Tibial nerve (tissue), 4 donors: Measurements from ENCODE around the gene ROR1. TPM values are rescaled to one million over a fixed set of nuclear protein-coding genes. Genes with fewer than 3 reads are reported as not detected.

Experiments
- DNase-seq, 2 donors: peaks; one replicate each; pipeline ENCODE4 v3.0.0-alpha.2; 2019; ENCODE audit warnings: low spot score in 2 of 2
- H3K27ac ChIP-seq, 4 donors: fragments of 200-600 bp; sonication (generic) in 3 of 4; one replicate each; pipeline ENCODE4 v1.5.1; 2017 to 2019; ENCODE audit warnings: mild to moderate bottlenecking in 1 of 4
- H3K27me3 ChIP-seq, 2 donors: fragments of 200-600 bp; sonication (generic) in 1 of 2; one replicate each; pipeline versions ENCODE4 v1.5.1 to v1.6.0; 2017 to 2019
- H3K36me3 ChIP-seq, 3 donors: fragments of 200-600 bp; sonication (generic); one replicate each; pipeline ENCODE4 v1.5.1; 2018 to 2019
- H3K4me1 ChIP-seq, 4 donors: fragments of 200-600 bp; sonication (generic) in 3 of 4; one replicate each; pipeline ENCODE4 v1.5.1; 2017 to 2019
- H3K4me3 ChIP-seq, 4 donors: fragments of 200-600 bp; sonication (generic) in 3 of 4; one replicate each; pipeline ENCODE4 v1.5.1; 2017 to 2019; ENCODE audit warnings: mild to moderate bottlenecking in 1 of 4, moderate library complexity in 1 of 4
- H3K9me3 ChIP-seq, 4 donors: fragments of 200-600 bp; sonication (generic) in 3 of 4; one replicate each; pipeline ENCODE4 v1.5.1; 2017 to 2019
- CTCF ChIP-seq, 5 experiments: fragments of 200-600 bp in 3 of 5; fragments of 450-650 bp in 2 of 5; sonication (generic) in 3 of 5; IDR thresholded peaks; one replicate each; pipeline ENCODE4 v1.5.1; 2016 to 2019; ENCODE audit warnings: antibody characterized with exemption in 5 of 5, mild to moderate bottlenecking in 3 of 5, moderate library complexity in 2 of 5
- EP300 ChIP-seq, 2 donors: sonication (generic); formaldehyde crosslinking; IDR thresholded peaks; one replicate each; pipeline ENCODE4 v1.6.1; 2017; ENCODE audit warnings: antibody characterized with exemption in 2 of 2, mild to moderate bottlenecking in 1 of 2
- POLR2A ChIP-seq, 2 donors: fragments of 450-650 bp; IDR thresholded peaks; one replicate each; pipeline ENCODE4 v1.6.1; 2017; ENCODE audit warnings: antibody characterized with exemption in 2 of 2, mild to moderate bottlenecking in 2 of 2, moderate library complexity in 2 of 2
- WGBS, 2 donors: methylation state at CpG; one replicate each; pipeline ENCODE4 v1.1.5; 2018; 5-methylcytosine and 5-hydroxymethylcytosine counted together
- total RNA-seq, 4 donors: library from RNA; depleted of rRNA; stranded (reverse); fragments of >200 nt; gene quantifications; one replicate each; pipeline ENCODE4 v1.1.0, GENCODE V29; 2016

The ROR1 gene
- total RNA-seq, 4 donors from 2014 or later = 10.5 to 47.7 (median 43.7) TPM

- H3K4me1 ChIP-seq = peaks cover 0 to 9% (median 3%) of the 10 kb centered on the region in 4 donors
- no peak for DNase-seq
- H3K27me3 ChIP-seq = no peaks in the 10 kb centered on the region
- no peak overlapping the region for H3K27ac ChIP-seq
- H3K4me3 ChIP-seq = no peak overlapping the region
- no peaks in the 10 kb centered on the region for H3K9me3 ChIP-seq
- TF ChIP-seq POLR2A (IDR thresholded peaks at IDR 0.05) = no peak
- TF ChIP-seq CTCF (IDR thresholded peaks at IDR 0.05) = no peak
- TF ChIP-seq EP300 (IDR thresholded peaks at IDR 0.05) = no peak
- WGBS, 2 donors = 97 to 98% methylated on average over 2 of the region's 2 CpGs
- no peaks in the 10 kb centered on the region for H3K36me3 ChIP-seq
Observed at GRCh38 chr1:63940440-63940839, 166.6 kb downstream of the ROR1 start.

- Histone ChIP-seq H3K4me1 (peaks cover 0 to 25% (median 3%) of the 10 kb centered on the region in 4 donors), H3K36me3 (no peaks in the 10 kb centered on the region), H3K9me3 (no peaks in the 10 kb centered on the region), H3K27me3 (no peaks in the 10 kb centered on the region), H3K4me3 (no peak overlapping the region), H3K27ac (no peak overlapping the region)
- no peak for DNase-seq
- no peak for TF ChIP-seq POLR2A (IDR thresholded peaks at IDR 0.05)
- TF ChIP-seq CTCF (IDR thresholded peaks at IDR 0.05) = no peak
- no peak for TF ChIP-seq EP300 (IDR thresholded peaks at IDR 0.05)
- 71 to 80% methylated on average over 2 to 3 of the region's 3 CpGs for WGBS, 2 donors
Observed at GRCh38 chr1:63943393-63943792, 169.6 kb downstream of the ROR1 start.

- H3K27ac ChIP-seq = no peak overlapping the region
- H3K4me3 ChIP-seq = no peak overlapping the region
- no peaks in the 10 kb centered on the region for H3K9me3 ChIP-seq
- DNase-seq = no peak
- peaks cover 0 to 47% (median 13%) of the 10 kb centered on the region in 4 donors for H3K4me1 ChIP-seq
- WGBS, 2 donors = 86 to 90% methylated on average over 1 of the region's 1 CpG
- H3K27me3 ChIP-seq = no peaks in the 10 kb centered on the region
- no peaks in the 10 kb centered on the region for H3K36me3 ChIP-seq
- TF ChIP-seq EP300 (IDR thresholded peaks at IDR 0.05) (no peak), CTCF (IDR thresholded peaks at IDR 0.05) (no peak), POLR2A (IDR thresholded peaks at IDR 0.05) (no peak)
Observed at GRCh38 chr1:63945943-63946342, 172.1 kb downstream of the ROR1 start.

- WGBS, 2 donors = 47 to 76% methylated on average over 11 of the region's 11 CpGs
- Histone ChIP-seq H3K4me1 (peaks cover 0 to 54% (median 14%) of the 10 kb centered on the region in 4 donors), H3K36me3 (no peaks in the 10 kb centered on the region), H3K9me3 (no peaks in the 10 kb centered on the region), H3K27me3 (no peaks in the 10 kb centered on the region), H3K4me3 (no peak overlapping the region), H3K27ac (peak overlapping the region in 1 of 4 donors; percentile 18)
- no peak for TF ChIP-seq POLR2A (IDR thresholded peaks at IDR 0.05)
- TF ChIP-seq EP300 (IDR thresholded peaks at IDR 0.05) = no peak
- TF ChIP-seq CTCF (IDR thresholded peaks at IDR 0.05) = no peak
- no peak for DNase-seq
Observed at GRCh38 chr1:63946866-63947491, 173.2 kb downstream of the ROR1 start.

GRCh38 chr1:63947904-63948303 is 174.1 kb downstream of the ROR1 start:
- no peak overlapping the region for H3K27ac ChIP-seq
- TF ChIP-seq POLR2A (IDR thresholded peaks at IDR 0.05) (no peak), EP300 (IDR thresholded peaks at IDR 0.05) (no peak)
- no peaks in the 10 kb centered on the region for H3K9me3 ChIP-seq
- WGBS, 2 donors = 83 to 88% methylated on average over 3 of the region's 3 CpGs
- H3K4me3 ChIP-seq = no peak overlapping the region
- H3K4me1 ChIP-seq = peaks cover 0 to 54% (median 14%) of the 10 kb centered on the region in 4 donors
- DNase-seq = no peak
- H3K36me3 ChIP-seq = no peaks in the 10 kb centered on the region
- H3K27me3 ChIP-seq = no peaks in the 10 kb centered on the region
